Stomach (tissue), 9 donors: Measurements from ENCODE around the gene EMP1. TPM values are rescaled to one million over a fixed set of nuclear protein-coding genes. Genes with fewer than 3 reads are reported as not detected.

Experiments used
- DNase-seq, 2 donors: peaks; one replicate each; pipeline versions ENCODE4 v3.0.0 to v3.0.0-alpha.2; 2013 to 2019
- H3K27ac ChIP-seq, 5 donors: fragments of 200-600 bp in 4 of 5; sonication (generic) in 4 of 5; one replicate each; pipeline ENCODE4 v1.5.1; 2013 to 2019; ENCODE audit warnings: mild to moderate bottlenecking in 1 of 5, moderate library complexity in 1 of 5
- H3K27me3 ChIP-seq, 3 donors: fragments of 200-600 bp; sonication (generic); one replicate each; pipeline ENCODE4 v1.5.1; 2017 to 2019; ENCODE audit warnings: mixed run types in 1 of 3
- H3K36me3 ChIP-seq, 4 donors: fragments of 200-600 bp; sonication (generic); 1 replicate in 3 of 4; 2 replicates in 1 of 4; pipeline ENCODE4 v1.5.1; 2016 to 2019
- H3K4me1 ChIP-seq, 4 donors: fragments of 200-600 bp; sonication (generic); one replicate each; pipeline ENCODE4 v1.5.1; 2016 to 2019
- H3K4me3 ChIP-seq, 4 donors: fragments of 200-600 bp; sonication (generic) in 3 of 4; one replicate each; pipeline ENCODE4 v1.5.1; 2016 to 2019; ENCODE audit warnings: mild to moderate bottlenecking in 1 of 4
- H3K9me3 ChIP-seq, 4 donors: fragments of 200-600 bp; sonication (generic); one replicate each; pipeline ENCODE4 v1.5.1; 2016 to 2019
- EP300 ChIP-seq: sonication (generic); formaldehyde crosslinking; IDR thresholded peaks from one replicate; pipeline ENCODE4 v1.6.1; 2017; ENCODE audit warnings: antibody characterized with exemption
- POLR2A ChIP-seq, 4 donors: fragments of 450-650 bp; IDR thresholded peaks; one replicate each; pipeline ENCODE4 v1.6.1; 2016; ENCODE audit warnings: antibody characterized with exemption in 4 of 4, control low read depth in 2 of 4, mild to moderate bottlenecking in 1 of 4, moderate library complexity in 1 of 4
- POLR2AphosphoS5 ChIP-seq, 3 donors: sonication (generic); formaldehyde crosslinking; IDR thresholded peaks; one replicate each; pipeline ENCODE4 v1.6.1; 2016; ENCODE audit warnings: antibody characterized with exemption in 3 of 3
- WGBS, 5 donors: extraction: QIAGEN DNeasy Blood & Tissue Kit in 3 of 5; methylation state at CpG; one replicate each; pipeline versions ENCODE4 v1.1.5 to v1.1.7; 2013 to 2018; 5-methylcytosine and 5-hydroxymethylcytosine counted together
- intact Hi-C: fragments of 100-400 bp; cut with DNase I; formaldehyde crosslinking; loops from one replicate; pipeline ENCODE4 v1.15.1; 2023; ENCODE audit warnings: low total_unique reads
- polyA plus RNA-seq, 3 donors: library from polyadenylated mRNA; stranded (reverse); fragments of 200-250 nt; gene quantifications; one replicate each; pipeline ENCODE4 v1.2.3, GENCODE V29; 2013
- total RNA-seq, 5 donors: library from RNA; depleted of rRNA; stranded (reverse); fragments of >200 nt; gene quantifications; one replicate each; pipeline versions ENCODE4 v1.1.0 to v1.2.3, GENCODE V29; 2014 to 2016
- TF ChIP-seq, protein P1 (sequence below), 7 experiments: fragments of 450-650 bp in 4 of 7; fragments of 200-600 bp in 3 of 7; sonication (generic) in 3 of 7; IDR thresholded peaks; one replicate each; pipeline ENCODE4 v1.5.1; 2016 to 2019; ENCODE audit warnings: antibody characterized with exemption in 7 of 7, control low read depth in 2 of 7, mild to moderate bottlenecking in 1 of 7
- donor health status: healthy with polysubstance abuse.
- donor health status: Bipolar disorder and iron deficiency.
- donor health status: healthy.

The EMP1 gene
- total and polyA plus RNA-seq, 8 donors = 6.2 to 209 (median 21.8) TPM

- DNase-seq = no peak
- intact Hi-C loops = loop anchor here (10.0 kb wide), 1 partner anchor 176 kb away; no protein-coding TSS in a partner anchor
- 73 to 87% (median 79%) methylated on average over 8 of the region's 8 CpGs for whole genome bisulfite sequencing, 5 donors
- no peaks in the 10 kb centered on the region for H3K36me3 ChIP-seq
- peak overlapping the region in 1 of 4 donors; percentile 44 for H3K4me3 ChIP-seq
- no peak for TF ChIP-seq POLR2AphosphoS5 (IDR thresholded peaks at IDR 0.05)
- TF ChIP-seq POLR2A (IDR thresholded peaks at IDR 0.05) = no peak
- TF ChIP-seq, protein P1, sequence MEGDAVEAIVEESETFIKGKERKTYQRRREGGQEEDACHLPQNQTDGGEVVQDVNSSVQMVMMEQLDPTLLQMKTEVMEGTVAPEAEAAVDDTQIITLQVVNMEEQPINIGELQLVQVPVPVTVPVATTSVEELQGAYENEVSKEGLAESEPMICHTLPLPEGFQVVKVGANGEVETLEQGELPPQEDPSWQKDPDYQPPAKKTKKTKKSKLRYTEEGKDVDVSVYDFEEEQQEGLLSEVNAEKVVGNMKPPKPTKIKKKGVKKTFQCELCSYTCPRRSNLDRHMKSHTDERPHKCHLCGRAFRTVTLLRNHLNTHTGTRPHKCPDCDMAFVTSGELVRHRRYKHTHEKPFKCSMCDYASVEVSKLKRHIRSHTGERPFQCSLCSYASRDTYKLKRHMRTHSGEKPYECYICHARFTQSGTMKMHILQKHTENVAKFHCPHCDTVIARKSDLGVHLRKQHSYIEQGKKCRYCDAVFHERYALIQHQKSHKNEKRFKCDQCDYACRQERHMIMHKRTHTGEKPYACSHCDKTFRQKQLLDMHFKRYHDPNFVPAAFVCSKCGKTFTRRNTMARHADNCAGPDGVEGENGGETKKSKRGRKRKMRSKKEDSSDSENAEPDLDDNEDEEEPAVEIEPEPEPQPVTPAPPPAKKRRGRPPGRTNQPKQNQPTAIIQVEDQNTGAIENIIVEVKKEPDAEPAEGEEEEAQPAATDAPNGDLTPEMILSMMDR (IDR thresholded peaks at IDR 0.05) = no peak
- TF ChIP-seq EP300 = no peak
- peak overlapping the region in 2 of 5 donors; percentile 3 to 29 for H3K27ac ChIP-seq
- H3K9me3 ChIP-seq = no peaks in the 10 kb centered on the region
- peaks cover 0 to 7% (median 0%) of the 10 kb centered on the region in 3 donors for H3K27me3 ChIP-seq
- peaks cover 5 to 66% (median 18%) of the 10 kb centered on the region in 4 donors for H3K4me1 ChIP-seq
These were observed 4.3 kb downstream of the EMP1 start for GRCh38 chr12:13200841-13201240.

DNA sequence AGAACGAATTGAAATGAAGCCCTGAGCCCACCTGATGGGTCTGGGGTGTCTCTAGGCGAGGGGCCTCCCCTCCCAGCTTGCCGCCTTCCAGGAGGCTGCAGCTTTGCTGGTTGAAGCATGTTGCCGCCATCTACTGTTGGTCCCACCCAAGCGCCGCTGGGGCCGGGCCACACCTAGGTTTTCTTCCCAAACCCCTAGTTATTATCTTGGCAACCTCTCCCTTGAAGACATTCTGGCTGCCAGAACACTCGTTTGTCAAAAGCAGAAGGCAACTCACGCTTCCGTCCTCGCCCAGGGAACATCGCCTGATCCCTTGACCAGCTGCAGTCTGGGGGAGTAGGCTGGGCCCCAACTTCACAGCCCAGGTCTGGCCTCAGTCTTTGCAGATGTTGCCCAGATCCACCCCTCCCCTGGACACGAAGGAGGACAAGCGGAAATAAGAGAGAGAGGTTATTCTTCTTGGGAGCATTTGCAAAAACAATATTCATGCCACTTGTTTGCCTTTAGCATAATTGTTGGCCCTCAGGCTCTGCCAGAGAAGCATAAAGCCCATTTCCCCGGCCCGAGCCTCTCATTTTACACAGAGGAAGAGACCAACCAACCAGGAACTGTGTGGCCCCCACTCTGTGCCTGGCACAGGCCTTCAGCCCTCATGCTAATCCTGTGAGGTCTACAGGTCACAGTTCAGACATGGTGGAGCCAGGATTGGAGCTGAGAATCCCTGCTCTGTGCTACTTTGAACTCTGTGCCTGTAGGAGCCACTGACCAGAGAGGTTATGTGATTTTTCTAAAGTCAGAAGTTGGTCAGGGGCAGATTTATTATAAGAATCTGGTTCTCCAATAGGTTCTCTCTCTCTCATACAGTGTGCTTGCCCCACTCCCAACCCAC is 6.8 kb downstream of the EMP1 start:
- peak overlapping the region in 4 of 5 donors; percentile 37 to 55 (median 41) for H3K27ac ChIP-seq
- TF ChIP-seq POLR2A (IDR thresholded peaks at IDR 0.05) = no peak
- TF ChIP-seq, protein P1 (IDR thresholded peaks at IDR 0.05) = peak in 1 of 7 experiments; percentile 11
- intact Hi-C loops = loop anchor here (10.0 kb wide), 1 partner anchor 178 kb away; no protein-coding TSS in a partner anchor
- WGBS, 5 donors = 43 to 63% (median 55%) methylated on average over 16 of the region's 16 CpGs
- no peak overlapping the region for H3K4me3 ChIP-seq
- H3K9me3 ChIP-seq = no peaks in the 10 kb centered on the region
- H3K36me3 ChIP-seq = no peaks in the 10 kb centered on the region
- peak in 1 of 2 donors; percentile 54 for DNase-seq
- H3K4me1 ChIP-seq = peaks cover 0 to 67% (median 14%) of the 10 kb centered on the region in 4 donors
- peaks cover 0 to 7% (median 0%) of the 10 kb centered on the region in 3 donors for H3K27me3 ChIP-seq

DNA sequence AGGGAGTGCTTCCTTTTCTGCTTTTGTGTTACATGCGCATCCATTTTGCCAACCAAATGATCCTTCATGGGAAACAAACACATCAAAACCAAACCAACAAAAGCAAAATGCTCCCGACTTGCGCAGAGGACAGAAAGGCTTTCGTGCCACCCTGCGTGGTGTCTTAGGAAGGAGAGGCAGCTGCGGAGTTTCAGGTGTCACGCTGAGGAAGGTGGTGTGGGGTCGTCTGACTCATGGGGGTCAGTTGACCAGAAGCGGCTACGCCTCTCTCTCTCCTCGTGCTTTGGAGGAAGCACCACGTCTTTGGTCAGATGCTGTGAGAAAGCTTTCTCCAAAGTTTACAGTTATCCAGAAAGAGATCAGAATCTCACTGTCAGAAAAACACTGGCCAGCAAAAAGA is 7.9 kb downstream of the EMP1 start:
- 50 to 62% (median 56%) methylated on average over 12 of the region's 12 CpGs for WGBS, 5 donors
- H3K4me1 ChIP-seq = peaks cover 10 to 71% (median 18%) of the 10 kb centered on the region in 4 donors
- peaks cover 0 to 7% (median 0%) of the 10 kb centered on the region in 3 donors for H3K27me3 ChIP-seq
- no peak overlapping the region for H3K4me3 ChIP-seq
- no peak for DNase-seq
- TF ChIP-seq POLR2AphosphoS5 (IDR thresholded peaks at IDR 0.05) (no peak), POLR2A (IDR thresholded peaks at IDR 0.05) (no peak), EP300 (no peak)
- TF ChIP-seq, protein P1 (IDR thresholded peaks at IDR 0.05) = no peak
- H3K36me3 ChIP-seq = no peaks in the 10 kb centered on the region
- H3K9me3 ChIP-seq = no peaks in the 10 kb centered on the region
- intact Hi-C loops = loop anchor here (10.0 kb wide), 1 partner anchor 180 kb away; no protein-coding TSS in a partner anchor
- peak overlapping the region in 4 of 5 donors; percentile 37 to 55 (median 41) for H3K27ac ChIP-seq

- 62 to 75% (median 68%) methylated on average over 3 of the region's 3 CpGs for WGBS, 5 donors
- intact Hi-C loops = loop anchor here (10.0 kb wide), 1 partner anchor 181 kb away; no protein-coding TSS in a partner anchor
- peak overlapping the region in 4 of 5 donors; percentile 26 to 36 (median 30) for H3K27ac ChIP-seq
- H3K4me3 ChIP-seq = no peak overlapping the region
- TF ChIP-seq EP300 (no peak), POLR2AphosphoS5 (IDR thresholded peaks at IDR 0.05) (no peak), POLR2A (IDR thresholded peaks at IDR 0.05) (no peak)
- TF ChIP-seq, protein P1 (IDR thresholded peaks at IDR 0.05) = no peak
- H3K36me3 ChIP-seq = no peaks in the 10 kb centered on the region
- peaks cover 10 to 77% (median 17%) of the 10 kb centered on the region in 4 donors for H3K4me1 ChIP-seq
- H3K27me3 ChIP-seq = peaks cover 0 to 7% (median 0%) of the 10 kb centered on the region in 3 donors
- peak in 1 of 2 donors; percentile 36 for DNase-seq
- H3K9me3 ChIP-seq = no peaks in the 10 kb centered on the region
These were observed 9.5 kb downstream of the EMP1 start for GRCh38 chr12:13205809-13206559.
